SK-N-SH (cell line): ENCODE data around the gene MS4A15. TPM values are rescaled to one million over a fixed set of nuclear protein-coding genes. Genes with fewer than 3 reads are reported as not detected.

ENCODE experiments used
- CTCF ChIA-PET: fragments of 300-600, 350-600 bp; formaldehyde crosslinking; extraction: SDS; loops from one replicate; lab custom pipeline; 2021; lab: Yijun Ruan, JAX
- POLR2A ChIA-PET: fragments of 350-600 bp; sonication (Branson Sonifier 250); formaldehyde crosslinking; extraction: SDS; loops from one replicate; lab custom pipeline; 2020; ENCODE audit warnings: antibody characterized with exemption, inconsistent platforms; lab: Yijun Ruan, JAX
- DNase-seq: peaks from one replicate; pipeline ENCODE4 v3.0.0; 2012
- H2AFZ ChIP-seq: fragments of 200-600 bp; sonication (generic); 2 replicates; pipeline ENCODE4 v1.8.1; 2016; ENCODE audit warnings: antibody characterized with exemption, mild to moderate bottlenecking, low read depth
- H3F3A ChIP-seq: fragments of 200-600 bp; sonication (generic); replicated peaks from 2 replicates; pipeline ENCODE3; 2016; ENCODE audit warnings: antibody characterized with exemption, mild to moderate bottlenecking; ENCODE audit not compliant: insufficient read depth
- H3K27ac ChIP-seq, 2 experiments: fragments of 200-500 bp in 1 of 2; fragments of 200-600 bp in 1 of 2; sonication (Bioruptor generic) in 1 of 2; sonication (generic), shearing (Covaris generic) in 1 of 2; 2 replicates each; pipeline versions ENCODE4 v1.5.1 to v1.6.1; 2014 to 2016; ENCODE audit warnings: low read depth in 2 of 2, inconsistent platforms in 1 of 2, low read length in 1 of 2, mild to moderate bottlenecking in 1 of 2, mixed read lengths in 1 of 2
- H3K27me3 ChIP-seq: fragments of 200-600 bp; sonication (generic), shearing (Covaris generic); 2 replicates; pipeline ENCODE4 v1.6.1; 2016; ENCODE audit warnings: mixed run types; ENCODE audit not compliant: insufficient read depth
- H3K36me3 ChIP-seq, 2 experiments: fragments of 200-500 bp in 1 of 2; fragments of 200-600 bp in 1 of 2; sonication (Bioruptor generic) in 1 of 2; sonication (generic) in 1 of 2; replicated peaks in 1 of 2; 2 replicates each; pipeline versions ENCODE3 to v1.5.1; 2014 to 2016; ENCODE audit warnings: low read length in 1 of 2, mild to moderate bottlenecking in 1 of 2; ENCODE audit not compliant: insufficient read depth in 2 of 2, control insufficient read depth in 1 of 2
- H3K4me1 ChIP-seq, 2 experiments: fragments of 200-500 bp in 1 of 2; fragments of 200-600 bp in 1 of 2; sonication (Bioruptor generic) in 1 of 2; sonication (generic), shearing (Covaris generic) in 1 of 2; 2 replicates each; pipeline versions ENCODE4 v1.5.1 to v1.6.1; 2014 to 2016; ENCODE audit warnings: low read depth in 1 of 2, low read length in 1 of 2, mixed run types in 1 of 2; ENCODE audit not compliant: insufficient read depth in 2 of 2, control insufficient read depth in 1 of 2
- H3K4me2 ChIP-seq: fragments of 200-600 bp; sonication (generic), shearing (Covaris generic); 2 replicates; pipeline ENCODE4 v1.6.1; 2017; ENCODE audit warnings: mixed run types
- H3K4me3 ChIP-seq, 2 experiments: fragments of 200-500 bp in 1 of 2; fragments of 200-600 bp in 1 of 2; sonication (Bioruptor generic) in 1 of 2; sonication (generic), shearing (Covaris generic) in 1 of 2; 2 replicates each; pipeline versions ENCODE4 v1.5.1 to v1.8.1; 2014 to 2016; ENCODE audit warnings: low read depth in 2 of 2, inconsistent platforms in 1 of 2, low read length in 1 of 2, mild to moderate bottlenecking in 1 of 2, mixed read lengths in 1 of 2, moderate library complexity in 1 of 2
- H3K79me2 ChIP-seq: fragments of 200-600 bp; sonication (generic); 2 replicates; pipeline ENCODE4 v1.8.1; 2017; ENCODE audit warnings: mild to moderate bottlenecking; ENCODE audit not compliant: insufficient read depth
- H3K9ac ChIP-seq: fragments of 200-600 bp; sonication (generic); 2 replicates; pipeline ENCODE4 v1.6.1; 2017; ENCODE audit warnings: mixed run types
- H3K9me2 ChIP-seq: fragments of 200-600 bp; sonication (generic); 2 replicates; pipeline ENCODE4 v1.6.1; 2017; ENCODE audit warnings: mixed run types
- H3K9me3 ChIP-seq: fragments of 200-600 bp; sonication (generic); 2 replicates; pipeline ENCODE4 v1.6.1; 2017; ENCODE audit warnings: mixed run types, mild to moderate bottlenecking, moderate library complexity
- H4K20me1 ChIP-seq: fragments of 200-600 bp; sonication (generic); 2 replicates; pipeline ENCODE4 v1.6.1; 2017; ENCODE audit warnings: mild to moderate bottlenecking, mixed run types; ENCODE audit not compliant: insufficient read depth
- ELF1 ChIP-seq: IDR thresholded peaks from 2 replicates; pipeline ENCODE4 v1.4.0; 2012
- EP300 ChIP-seq, 2 experiments: IDR thresholded peaks; 2 replicates each; pipeline versions ENCODE4 v1.4.0 to v1.6.1; 2012; ENCODE audit warnings: borderline replicate concordance in 1 of 2, low read depth in 1 of 2, low read length in 1 of 2
- FOSL2 ChIP-seq: IDR thresholded peaks from 2 replicates; pipeline ENCODE4 v1.4.0; 2012; ENCODE audit warnings: low read depth, mild to moderate bottlenecking, moderate library complexity, borderline replicate concordance
- FOXJ3 ChIP-seq: sonication (generic); formaldehyde crosslinking; IDR thresholded peaks from 2 replicates; pipeline ENCODE4 v1.5.1; 2020; ENCODE audit warnings: mild to moderate bottlenecking, missing genetic modification reagents
- GABPA ChIP-seq: IDR thresholded peaks from 2 replicates; pipeline ENCODE4 v1.4.0; 2012; ENCODE audit warnings: low read depth, mild to moderate bottlenecking
- IRF3 ChIP-seq: fragments of 150-350 bp; IDR thresholded peaks from 2 replicates; pipeline ENCODE4 v1.6.1; 2016; ENCODE audit warnings: mild to moderate bottlenecking, low read depth, low read length
- JUND ChIP-seq: IDR thresholded peaks from 2 replicates; pipeline ENCODE4 v1.4.0; 2012
- MAX ChIP-seq: IDR thresholded peaks from 2 replicates; pipeline ENCODE4 v1.4.0; 2012; ENCODE audit warnings: low read depth
- MEF2A ChIP-seq: IDR thresholded peaks from 2 replicates; pipeline ENCODE4 v1.4.0; 2012; ENCODE audit warnings: low read depth, borderline replicate concordance
- NRF1 ChIP-seq: IDR thresholded peaks from 2 replicates; pipeline ENCODE4 v1.6.1; 2012; ENCODE audit warnings: low read depth, mild to moderate bottlenecking, low read length
- POLR2AphosphoS5 ChIP-seq: IDR thresholded peaks from 2 replicates; pipeline ENCODE4 v1.6.1; 2012; ENCODE audit warnings: low read depth, low read length
- RFX5 ChIP-seq: IDR thresholded peaks from 2 replicates; pipeline ENCODE4 v1.6.1; 2012; ENCODE audit warnings: mild to moderate bottlenecking, improper control_type of control experiment, low read length
- RXRA ChIP-seq: IDR thresholded peaks from 2 replicates; pipeline ENCODE4 v1.4.0; 2012; ENCODE audit warnings: low read depth, mild to moderate bottlenecking, borderline replicate concordance
- SIN3A ChIP-seq: IDR thresholded peaks from 2 replicates; pipeline ENCODE4 v1.6.1; 2012; ENCODE audit warnings: low read depth, mild to moderate bottlenecking, low read length, moderate library complexity, borderline replicate concordance
- SMC3 ChIP-seq: IDR thresholded peaks from 2 replicates; pipeline ENCODE4 v1.6.1; 2012; ENCODE audit warnings: low read depth, low read length, improper control_type of control experiment
- TAF1 ChIP-seq: IDR thresholded peaks from 2 replicates; pipeline ENCODE4 v1.6.1; 2012; ENCODE audit warnings: low read depth, mild to moderate bottlenecking, low read length, moderate library complexity, borderline replicate concordance
- TEAD4 ChIP-seq: IDR thresholded peaks from 2 replicates; pipeline ENCODE4 v1.4.0; 2012; ENCODE audit warnings: mild to moderate bottlenecking, borderline replicate concordance; ENCODE audit not compliant: insufficient read depth
- USF2 ChIP-seq: fragments of 150-350 bp; IDR thresholded peaks from 2 replicates; pipeline ENCODE4 v1.6.1; 2017; ENCODE audit warnings: antibody characterized with exemption, low read length, low read depth, borderline replicate concordance
- YY1 ChIP-seq: IDR thresholded peaks from 2 replicates; pipeline ENCODE4 v1.4.0; 2012; ENCODE audit warnings: low read depth, mild to moderate bottlenecking
- WGBS: methylation state at CpG from one replicate; pipeline ENCODE4 v1.1.6; 2017; ENCODE audit warnings: low lambda C conversion rate; 5-methylcytosine and 5-hydroxymethylcytosine counted together
- polyA plus RNA-seq, 3 experiments: library from polyadenylated mRNA; depleted of rRNA; stranded (reverse); fragments of >200 nt; gene quantifications; 2 replicates each; pipeline ENCODE4 v1.2.3, GENCODE V29; 2012
- TF ChIP-seq, protein P1 (sequence below): IDR thresholded peaks from 2 replicates; pipeline ENCODE4 v1.4.0; 2012; ENCODE audit warnings: low read depth, borderline replicate concordance

MS4A15 gene
- polyA plus RNA-seq, 1 of the 3 experiments (the other 2 are of a cell fraction): not detected

DNA sequence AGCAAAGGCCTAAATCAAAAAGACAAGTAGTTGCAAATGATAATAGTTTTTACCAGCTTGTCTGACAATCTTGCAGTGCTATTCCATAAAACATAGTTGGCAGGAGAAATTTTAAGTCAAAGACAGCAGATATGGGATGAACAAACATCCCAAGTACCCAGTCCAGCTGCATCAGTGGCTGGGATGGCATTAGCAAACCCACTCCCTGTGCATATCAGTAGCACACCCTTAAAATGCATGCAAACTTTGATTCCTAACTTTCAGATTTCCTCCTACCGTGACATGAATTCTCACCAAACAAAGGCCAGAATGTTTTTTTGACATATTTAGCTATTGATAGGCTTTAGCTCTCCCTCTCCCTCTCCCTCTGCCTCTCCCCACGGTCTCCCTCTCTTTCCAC lies 57.4 kb downstream of the MS4A15 start:
- CTCF ChIA-PET: interaction anchor here (1.6 to 2.0 kb wide), 2 partner anchors 11 to 17 kb away, joined by 3 to 7 read pairs; no protein-coding TSS in a partner anchor
- no peaks in the 10 kb centered on the region for H3K36me3 ChIP-seq
- H3K4me3 ChIP-seq: no peak overlapping the region
- no peaks in the 10 kb centered on the region for H4K20me1 ChIP-seq
- H3K4me1 ChIP-seq: no peaks in the 10 kb centered on the region
- no peak overlapping the region for H3K27ac ChIP-seq
- POLR2A ChIA-PET: no interaction called here
- no peak overlapping the region for H3K9ac ChIP-seq
- H3F3A ChIP-seq: no peaks in the 10 kb centered on the region
- H3K9me3 ChIP-seq: no peaks in the 10 kb centered on the region; the same call in 1 of the 2 replicates
- H3K9me2 ChIP-seq: no peaks in the 10 kb centered on the region
- WGBS: 31% methylated on average over 2 of the region's 2 CpGs
- H2AFZ ChIP-seq: no peak overlapping the region
- TF ChIP-seq SMC3 (no peak), JUND (no peak), POLR2AphosphoS5 (no peak), USF2 (no peak), ELF1 (no peak), SIN3A (no peak), MEF2A (no peak), NRF1 (no peak), FOXJ3 (CRISPR knock-in tag) (no peak), TEAD4 (no peak), TAF1 (no peak), YY1 (no peak), MAX (no peak), RFX5 (no peak), EP300 (IDR thresholded peaks at IDR 0.05; ENCODE audit: borderline replicate concordance in 1 of 2, low read depth in 1 of 2, low read length in 1 of 2) (no peak), FOSL2 (no peak), RXRA (no peak), GABPA (no peak), IRF3 (no peak)
- TF ChIP-seq, protein P1, sequence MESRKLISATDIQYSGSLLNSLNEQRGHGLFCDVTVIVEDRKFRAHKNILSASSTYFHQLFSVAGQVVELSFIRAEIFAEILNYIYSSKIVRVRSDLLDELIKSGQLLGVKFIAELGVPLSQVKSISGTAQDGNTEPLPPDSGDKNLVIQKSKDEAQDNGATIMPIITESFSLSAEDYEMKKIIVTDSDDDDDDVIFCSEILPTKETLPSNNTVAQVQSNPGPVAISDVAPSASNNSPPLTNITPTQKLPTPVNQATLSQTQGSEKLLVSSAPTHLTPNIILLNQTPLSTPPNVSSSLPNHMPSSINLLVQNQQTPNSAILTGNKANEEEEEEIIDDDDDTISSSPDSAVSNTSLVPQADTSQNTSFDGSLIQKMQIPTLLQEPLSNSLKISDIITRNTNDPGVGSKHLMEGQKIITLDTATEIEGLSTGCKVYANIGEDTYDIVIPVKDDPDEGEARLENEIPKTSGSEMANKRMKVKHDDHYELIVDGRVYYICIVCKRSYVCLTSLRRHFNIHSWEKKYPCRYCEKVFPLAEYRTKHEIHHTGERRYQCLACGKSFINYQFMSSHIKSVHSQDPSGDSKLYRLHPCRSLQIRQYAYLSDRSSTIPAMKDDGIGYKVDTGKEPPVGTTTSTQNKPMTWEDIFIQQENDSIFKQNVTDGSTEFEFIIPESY: no peak
- no peaks in the 10 kb centered on the region for H3K79me2 ChIP-seq
- DNase-seq: no peak
- H3K4me2 ChIP-seq: no peak overlapping the region
- no peaks in the 10 kb centered on the region; the same call in 1 of the 2 replicates for H3K27me3 ChIP-seq
